C4-2B (cell line): ENCODE measurements around the gene TSPAN9.

ENCODE experiments used
- ZFX ChIP-seq: fragments of 450-650 bp; IDR thresholded peaks from 2 replicates; pipeline ENCODE4 v1.6.1; 2017
- TF ChIP-seq, protein P1 (sequence below): fragments of 450-650 bp; conservative IDR thresholded peaks from 2 replicates; pipeline ENCODE4 v1.5.1; 2017; ENCODE audit warnings: mild to moderate bottlenecking

DNA sequence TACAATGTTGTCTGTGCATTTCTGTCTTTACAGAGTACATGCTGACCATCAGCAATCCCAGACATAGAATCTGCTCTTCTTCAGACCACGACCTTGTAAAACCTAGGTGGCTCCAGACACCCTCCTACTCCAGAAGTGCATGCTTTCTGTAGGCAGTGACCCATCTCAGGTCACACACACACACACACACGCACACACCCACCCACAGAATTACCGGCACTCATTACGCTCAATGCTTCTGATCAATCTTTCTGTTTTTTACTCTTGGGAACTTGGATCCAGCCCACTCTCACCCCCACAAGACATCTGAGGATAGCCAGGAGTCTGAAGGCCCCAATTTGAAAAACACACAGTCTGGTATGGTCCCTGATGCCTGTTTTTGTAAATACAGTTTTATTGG is 7.5 kb upstream of the TSPAN9 start:
- TF ChIP-seq, protein P1, sequence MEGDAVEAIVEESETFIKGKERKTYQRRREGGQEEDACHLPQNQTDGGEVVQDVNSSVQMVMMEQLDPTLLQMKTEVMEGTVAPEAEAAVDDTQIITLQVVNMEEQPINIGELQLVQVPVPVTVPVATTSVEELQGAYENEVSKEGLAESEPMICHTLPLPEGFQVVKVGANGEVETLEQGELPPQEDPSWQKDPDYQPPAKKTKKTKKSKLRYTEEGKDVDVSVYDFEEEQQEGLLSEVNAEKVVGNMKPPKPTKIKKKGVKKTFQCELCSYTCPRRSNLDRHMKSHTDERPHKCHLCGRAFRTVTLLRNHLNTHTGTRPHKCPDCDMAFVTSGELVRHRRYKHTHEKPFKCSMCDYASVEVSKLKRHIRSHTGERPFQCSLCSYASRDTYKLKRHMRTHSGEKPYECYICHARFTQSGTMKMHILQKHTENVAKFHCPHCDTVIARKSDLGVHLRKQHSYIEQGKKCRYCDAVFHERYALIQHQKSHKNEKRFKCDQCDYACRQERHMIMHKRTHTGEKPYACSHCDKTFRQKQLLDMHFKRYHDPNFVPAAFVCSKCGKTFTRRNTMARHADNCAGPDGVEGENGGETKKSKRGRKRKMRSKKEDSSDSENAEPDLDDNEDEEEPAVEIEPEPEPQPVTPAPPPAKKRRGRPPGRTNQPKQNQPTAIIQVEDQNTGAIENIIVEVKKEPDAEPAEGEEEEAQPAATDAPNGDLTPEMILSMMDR = no peak
- TF ChIP-seq ZFX = no peak
